ENCODE data around the gene RAB9A. TPM values are rescaled to one million over a fixed set of nuclear protein-coding genes. Genes with fewer than 3 reads are reported as not detected.

RAB9A gene
- total RNA-seq, 1 experiment from 2014 or later, result 100 TPM

Other genes starting within 250 kb of the RAB9A start
- gene EGFL6, start 119.5 kb upstream of the RAB9A start, total RNA-seq (2014; rRNA removed; shearing (Covaris generic); ENCODE audit: low replicate concordance), result not detected in 2 replicates
- gene TCEANC, start 36.0 kb upstream of the RAB9A start, total RNA-seq (2014; rRNA removed; shearing (Covaris generic); ENCODE audit: low replicate concordance), result 4.1 and 11.2 TPM in 2 replicates
- 20.4 and 22.5 TPM in 2 replicates for gene TRAPPC2, start 45.5 kb downstream of the RAB9A start, total RNA-seq (2014; rRNA removed; shearing (Covaris generic); ENCODE audit: low replicate concordance)
- gene OFD1, start 45.6 kb downstream of the RAB9A start, total RNA-seq (2014; rRNA removed; shearing (Covaris generic); ENCODE audit: low replicate concordance), result 15.5 TPM in 2 replicates
- gene GPM6B, start 128.0 kb downstream of the RAB9A start, total RNA-seq (2014; rRNA removed; shearing (Covaris generic); ENCODE audit: low replicate concordance), result not detected in 2 replicates